ENCODE data around the gene FAM184A. TPM values are rescaled to one million over a fixed set of nuclear protein-coding genes. Genes with fewer than 3 reads are reported as not detected.

The FAM184A gene
- total and polyA plus RNA-seq, 2 of the 8 experiments (the other 6 are each of a cell fraction or from before 2014, with no cell fraction given) = 6.3 to 11.3 TPM

- Histone ChIP-seq H3K9me3 (ENCODE audit: insufficient read depth in 2 of 2, low read depth in 1 of 2, low read length in 1 of 2) (no peaks in the 10 kb centered on the region), H2BK20ac (ENCODE audit: low read length) (no peak overlapping the region), H3K79me1 (ENCODE audit: low read depth, low read length) (no peaks in the 10 kb centered on the region), H3K79me2 (ENCODE audit: control insufficient read depth in 1 of 2, insufficient read depth in 2 of 2, low read length in 2 of 2) (0 out of 4 replicates have a peak, but pooled peaks cover 0 to 5% of the 10 kb centered on the region in 2 experiments), H3K27ac (ENCODE audit: low read depth, low read length) (no peak overlapping the region), H4K91ac (replicated peaks; ENCODE audit: insufficient read length, low read length) (no peak overlapping the region), H3K56ac (replicated peaks; ENCODE audit: insufficient read length, low read depth, low read length) (no peak overlapping the region), H3K4me2 (ENCODE audit: insufficient read depth in 1 of 2, low read depth in 2 of 2, low read length in 2 of 2) (no peak overlapping the region), H4K5ac (ENCODE audit: insufficient read length, low read depth, low read length) (no peak overlapping the region), H3K4me3 (ENCODE audit: extremely low read depth in 1 of 4, insufficient read depth in 2 of 4, low read depth in 3 of 4, low read length in 4 of 4) (no peak overlapping the region), H3K23me2 (ENCODE audit: low read depth, low read length) (no peaks in the 10 kb centered on the region), H3K14ac (ENCODE audit: insufficient read length) (no peak overlapping the region), H2AK5ac (ENCODE audit: low read depth, low read length) (no peak overlapping the region), H3K27me3 (replicated peaks in 1 of 4; ENCODE audit: control insufficient read depth in 3 of 4, extremely low read depth in 1 of 4, insufficient read depth in 3 of 4, low read length in 3 of 4) (no peaks in the 10 kb centered on the region), H2BK5ac (ENCODE audit: low read depth, low read length) (no peak overlapping the region), H3K18ac (ENCODE audit: extremely low read depth, low read length) (no peak overlapping the region), H2AFZ (ENCODE audit: low read length) (no peak overlapping the region), H2BK15ac (ENCODE audit: low read length) (no peak overlapping the region), H3K4me1 (replicated peaks in 1 of 4; ENCODE audit: control insufficient read depth in 3 of 4, insufficient read depth in 4 of 4, low read length in 3 of 4) (no peaks in the 10 kb centered on the region), H4K20me1 (replicated peaks in 1 of 2; ENCODE audit: control insufficient read depth in 1 of 2, insufficient read depth in 2 of 2, low read length in 2 of 2) (no peaks in the 10 kb centered on the region), H2BK12ac (ENCODE audit: low read depth, low read length) (no peak overlapping the region), H3K4ac (replicated peaks; ENCODE audit: insufficient read length, low read depth, low read length) (no peak overlapping the region), H2BK120ac (replicated peaks; ENCODE audit: low read depth, low read length) (no peak overlapping the region), H3K36me3 (ENCODE audit: control insufficient read depth in 2 of 4, insufficient read depth in 4 of 4, low read length in 3 of 4) (no peaks in the 10 kb centered on the region), H4K8ac (ENCODE audit: extremely low read depth, insufficient read depth, low read length) (no peak overlapping the region), H3K9ac (replicated peaks in 1 of 4; ENCODE audit: extremely low read depth in 1 of 4, low read depth in 3 of 4, low read length in 3 of 4) (no peak overlapping the region), H3K23ac (ENCODE audit: insufficient read length) (no peak overlapping the region)
- POLR2A ChIA-PET (ENCODE audit: partially characterized antibody) = no interaction called here
- DNase-seq (ENCODE audit: low read depth in 1 of 2, low spot score in 2 of 2) (no peak), FAIRE-seq (no peak)
- CTCF ChIA-PET (ENCODE audit: partially characterized antibody) = no interaction called here
- 92% methylated on average over 2 of the region's 2 CpGs; no CpG with 5 or more reads in 1 of the 2 experiments for WGBS, 2 experiments (ENCODE audit: extremely low coverage in 1 of 2, insufficient coverage in 1 of 2, insufficient read length in 1 of 2, insufficient replicate concordance in 2 of 2, low coverage in 1 of 2, low lambda C conversion rate in 2 of 2, missing lambda C conversion rate in 1 of 2)
- TF ChIP-seq CHD1 (IDR thresholded peaks at IDR 0.05; ENCODE audit: low read depth, low read length) = no peak
Measured at GRCh38 chr6:119071576-119071975, 6.9 kb downstream of the FAM184A start.
